Kidney (tissue), 14 donors: ENCODE data around the gene AQP9. TPM values are rescaled to one million over a fixed set of nuclear protein-coding genes. Genes with fewer than 3 reads are reported as not detected.

Experiments
- DNase-seq, 5 donors: peaks; one replicate each; pipeline ENCODE4 v3.0.0-alpha.2; 2013 to 2020
- FAIRE-seq: peaks from 2 replicates; lab custom pipeline; 2012; peaks lifted over from hg19 to GRCh38; lab: Jason Lieb, UNC
- H3K27ac ChIP-seq, 2 donors: one replicate each; pipeline ENCODE4 v1.7.0; 2013; ENCODE audit warnings: low read depth in 2 of 2, low read length in 2 of 2, inconsistent platforms in 1 of 2
- H3K27me3 ChIP-seq: one replicate; pipeline ENCODE4 v1.7.1; 2013; ENCODE audit warnings: low read length, inconsistent platforms; ENCODE audit not compliant: control insufficient read depth, insufficient read depth
- H3K36me3 ChIP-seq, 3 donors: one replicate each; pipeline versions ENCODE4 v1.7.0 to v1.7.1; 2013; ENCODE audit warnings: low read length in 3 of 3, control low read depth in 1 of 3, inconsistent platforms in 1 of 3; ENCODE audit not compliant: insufficient read depth in 3 of 3, control insufficient read depth in 2 of 3
- H3K4me1 ChIP-seq, 3 donors: one replicate each; pipeline versions ENCODE4 v1.7.0 to v1.7.1; 2013; ENCODE audit warnings: low read length in 3 of 3, inconsistent platforms in 1 of 3, low read depth in 1 of 3; ENCODE audit not compliant: control insufficient read depth in 2 of 3, insufficient read depth in 2 of 3
- H3K4me3 ChIP-seq, 3 donors: one replicate each; pipeline versions ENCODE4 v1.7.0 to v1.8.1; 2013; ENCODE audit warnings: low read length in 3 of 3, control low read depth in 1 of 3, inconsistent platforms in 1 of 3
- H3K9ac ChIP-seq, 3 donors: one replicate each; pipeline versions ENCODE4 v1.7.0 to v1.7.1; 2013; ENCODE audit warnings: low read length in 3 of 3, control low read depth in 1 of 3, inconsistent platforms in 1 of 3
- H3K9me3 ChIP-seq, 3 donors: one replicate each; pipeline versions ENCODE4 v1.7.0 to v1.7.1; 2013; ENCODE audit warnings: low read length in 3 of 3, control low read depth in 1 of 3, inconsistent platforms in 1 of 3; ENCODE audit not compliant: control insufficient read depth in 2 of 3, insufficient read depth in 1 of 3
- intact Hi-C: fragments of 100-400 bp; cut with DNase I; formaldehyde crosslinking; loops from one replicate; pipeline ENCODE4 v1.11.1; 2022
- polyA plus RNA-seq: library from polyadenylated mRNA; stranded (reverse); fragments of 350-450 nt; fragmentation: Illumina TruSeq; extraction: RNeasy Lipid Tissue Mini Kit (QIAGEN cat#74804); gene quantifications from one replicate; pipeline ENCODE4 v1.2.3, GENCODE V29; 2014; ENCODE audit warnings: low read depth, low replicate concordance; ENCODE audit not compliant: insufficient read depth
- total RNA-seq: library from RNA; stranded (reverse); fragmentation: NEBNext Ultra II Directional; extraction: Animal tissue kit (Norgen Biotek cat#: 25700); gene quantifications from one replicate; pipeline ENCODE4 v1.2.1, GENCODE V29; 2021
- TF ChIP-seq, protein P1 (sequence below): IDR thresholded peaks from 3 replicates; pipeline ENCODE4 v1.5.1; 2012; ENCODE audit warnings: mild to moderate bottlenecking, moderate library complexity, borderline replicate concordance; ENCODE audit not compliant: insufficient read depth; ENCODE audit errors: extremely low read depth
- donor health status: control.
- donor health status: control.
- donor health status: control.
- donor health status: control.
- donor health status: control.
- donor health status: DM: yes; HTN: yes; CAD: no.
- donor health status: Normal renal cell carcinoma (clear cell type).

AQP9 gene
- total and polyA plus RNA-seq, 2 donors from 2014 or later = 0.30 to 1.4 TPM

DNA sequence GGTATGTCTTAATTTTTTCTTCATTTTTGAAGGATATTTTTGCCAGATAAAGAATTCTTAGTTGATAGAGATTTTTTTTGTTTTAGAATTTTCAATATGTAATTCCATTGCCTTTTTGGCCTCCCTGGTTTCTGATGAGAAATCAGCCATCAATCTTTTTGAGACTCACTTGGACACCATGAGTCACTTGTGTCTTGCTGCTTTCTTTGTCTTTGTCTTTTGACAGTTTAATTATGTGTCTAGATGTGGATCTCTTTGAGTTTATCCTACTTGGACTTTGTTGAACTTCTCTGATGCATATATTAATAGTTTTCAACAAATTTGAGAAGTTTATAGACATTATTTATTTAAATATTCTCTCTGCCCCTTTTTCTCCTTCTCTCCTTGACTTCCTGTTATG is 34.7 kb upstream of the AQP9 start:
- Histone ChIP-seq H3K36me3 (no peaks in the 10 kb centered on the region), H3K9me3 (no peaks in the 10 kb centered on the region), H3K27me3 (no peaks in the 10 kb centered on the region), H3K4me3 (no peak overlapping the region), H3K9ac (no peak overlapping the region), H3K4me1 (no peaks in the 10 kb centered on the region), H3K27ac (no peak overlapping the region)
- intact Hi-C loops = no loop called here
- FAIRE-seq (no peak), DNase-seq (no peak)
- TF ChIP-seq, protein P1, sequence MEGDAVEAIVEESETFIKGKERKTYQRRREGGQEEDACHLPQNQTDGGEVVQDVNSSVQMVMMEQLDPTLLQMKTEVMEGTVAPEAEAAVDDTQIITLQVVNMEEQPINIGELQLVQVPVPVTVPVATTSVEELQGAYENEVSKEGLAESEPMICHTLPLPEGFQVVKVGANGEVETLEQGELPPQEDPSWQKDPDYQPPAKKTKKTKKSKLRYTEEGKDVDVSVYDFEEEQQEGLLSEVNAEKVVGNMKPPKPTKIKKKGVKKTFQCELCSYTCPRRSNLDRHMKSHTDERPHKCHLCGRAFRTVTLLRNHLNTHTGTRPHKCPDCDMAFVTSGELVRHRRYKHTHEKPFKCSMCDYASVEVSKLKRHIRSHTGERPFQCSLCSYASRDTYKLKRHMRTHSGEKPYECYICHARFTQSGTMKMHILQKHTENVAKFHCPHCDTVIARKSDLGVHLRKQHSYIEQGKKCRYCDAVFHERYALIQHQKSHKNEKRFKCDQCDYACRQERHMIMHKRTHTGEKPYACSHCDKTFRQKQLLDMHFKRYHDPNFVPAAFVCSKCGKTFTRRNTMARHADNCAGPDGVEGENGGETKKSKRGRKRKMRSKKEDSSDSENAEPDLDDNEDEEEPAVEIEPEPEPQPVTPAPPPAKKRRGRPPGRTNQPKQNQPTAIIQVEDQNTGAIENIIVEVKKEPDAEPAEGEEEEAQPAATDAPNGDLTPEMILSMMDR = no peak

DNA sequence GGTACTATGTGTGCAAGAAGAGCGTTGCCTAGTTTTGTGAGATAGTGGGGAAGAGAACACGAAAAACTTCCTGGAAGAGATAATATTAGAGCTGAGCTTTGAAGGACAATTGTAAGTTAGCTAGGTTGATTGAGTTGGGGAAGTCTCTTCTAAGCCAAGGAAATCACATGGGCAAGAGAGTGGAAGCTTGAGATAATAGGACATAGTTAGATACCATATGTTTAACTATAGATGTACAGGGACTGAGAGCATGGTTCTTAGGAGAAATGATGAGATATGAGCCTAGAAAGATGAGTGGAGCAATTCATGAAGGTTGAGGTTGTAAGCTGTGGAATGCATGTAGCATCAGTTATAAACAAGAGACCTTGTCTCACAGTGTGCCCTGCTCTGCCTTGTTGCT is 30.1 kb upstream of the AQP9 start:
- Histone ChIP-seq H3K9ac (no peak overlapping the region), H3K4me1 (no peaks in the 10 kb centered on the region), H3K36me3 (no peaks in the 10 kb centered on the region), H3K27ac (no peak overlapping the region), H3K27me3 (no peaks in the 10 kb centered on the region), H3K9me3 (no peaks in the 10 kb centered on the region), H3K4me3 (no peak overlapping the region)
- TF ChIP-seq, protein P1 = no peak
- intact Hi-C loops = no loop called here
- no peak for FAIRE-seq
- no peak for DNase-seq

DNA sequence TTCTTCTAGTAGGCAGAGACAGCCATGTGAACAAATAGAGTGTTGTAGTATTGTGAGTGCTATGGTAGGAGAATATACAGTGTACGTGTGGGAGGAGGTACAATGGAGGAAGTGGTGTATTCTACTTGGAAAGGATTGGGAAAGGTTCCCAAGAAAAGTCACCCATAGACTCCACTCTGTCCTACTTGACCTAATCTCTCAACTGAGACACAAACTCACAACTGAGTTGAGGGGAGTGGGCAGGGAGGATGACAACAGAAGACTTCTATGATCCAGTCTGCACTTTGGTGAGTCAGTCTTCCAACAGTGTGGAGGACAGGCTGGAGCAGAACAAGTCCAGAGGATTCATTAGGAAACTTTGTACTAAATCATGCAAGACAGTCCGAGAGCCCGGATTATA is 28.8 kb upstream of the AQP9 start:
- no peaks in the 10 kb centered on the region for H3K4me1 ChIP-seq
- H3K36me3 ChIP-seq = no peaks in the 10 kb centered on the region
- H3K9me3 ChIP-seq = no peaks in the 10 kb centered on the region
- no peak overlapping the region for H3K4me3 ChIP-seq
- no peak overlapping the region for H3K27ac ChIP-seq
- DNase-seq (no peak), FAIRE-seq (no peak)
- no peaks in the 10 kb centered on the region for H3K27me3 ChIP-seq
- intact Hi-C loops = no loop called here
- TF ChIP-seq, protein P1 = no peak
- H3K9ac ChIP-seq = no peak overlapping the region

DNA sequence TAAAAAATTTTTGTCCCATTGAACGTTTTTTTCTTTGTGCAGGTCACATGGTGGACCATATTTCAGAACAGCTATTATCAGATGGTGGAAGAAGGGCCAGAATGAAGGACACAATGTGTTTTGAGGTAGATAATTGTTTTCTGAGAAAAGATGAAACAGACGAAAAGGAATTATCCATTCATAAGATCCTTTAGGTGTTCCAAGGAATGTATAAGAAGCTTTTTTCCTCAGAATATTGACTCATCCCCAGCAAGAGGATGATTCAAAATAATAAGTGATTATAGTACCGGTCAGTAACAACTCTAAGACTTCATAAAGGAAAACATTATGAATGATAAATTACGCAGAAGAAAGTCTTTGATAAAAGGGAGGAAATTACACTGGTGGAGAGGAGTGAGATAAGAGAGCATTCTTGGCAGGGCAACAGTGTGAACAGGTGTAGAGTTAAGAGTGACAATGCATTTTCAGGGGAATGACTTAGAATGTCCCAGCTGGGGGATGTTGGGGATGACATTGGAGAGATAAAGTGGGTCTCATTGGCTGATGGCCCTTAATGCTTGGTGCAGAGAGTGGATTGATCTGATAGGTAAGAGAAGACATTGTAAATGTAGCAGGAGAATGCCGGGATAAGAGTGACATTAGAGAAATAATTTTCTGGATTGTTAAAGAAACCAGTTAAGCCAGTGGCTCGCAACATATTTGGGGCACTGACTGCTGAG is 27.0 kb upstream of the AQP9 start:
- TF ChIP-seq, protein P1 = no peak
- no peak for FAIRE-seq
- H3K9me3 ChIP-seq = no peaks in the 10 kb centered on the region
- H3K27me3 ChIP-seq = no peaks in the 10 kb centered on the region
- no peak overlapping the region for H3K9ac ChIP-seq
- H3K36me3 ChIP-seq = no peaks in the 10 kb centered on the region
- no peaks in the 10 kb centered on the region for H3K4me1 ChIP-seq
- intact Hi-C loops = no loop called here
- no peak overlapping the region for H3K27ac ChIP-seq
- H3K4me3 ChIP-seq = no peak overlapping the region
- DNase-seq = no peak
